CD4-positive, alpha-beta T cell treated with Interleukin-15 for 4 hours (primary cell): ENCODE results near the gene VPS18.
"Not testable (repeated sequence)": the region's sequence is repeated elsewhere in the genome, so short reads cannot be mapped to it uniquely, and the experiment has no call there.

Source experiments
- DNase-seq: peaks from one replicate; pipeline ENCODE4 v3.0.0-alpha.2; 2020; ENCODE audit warnings: low spot score

VPS18 gene

DNA sequence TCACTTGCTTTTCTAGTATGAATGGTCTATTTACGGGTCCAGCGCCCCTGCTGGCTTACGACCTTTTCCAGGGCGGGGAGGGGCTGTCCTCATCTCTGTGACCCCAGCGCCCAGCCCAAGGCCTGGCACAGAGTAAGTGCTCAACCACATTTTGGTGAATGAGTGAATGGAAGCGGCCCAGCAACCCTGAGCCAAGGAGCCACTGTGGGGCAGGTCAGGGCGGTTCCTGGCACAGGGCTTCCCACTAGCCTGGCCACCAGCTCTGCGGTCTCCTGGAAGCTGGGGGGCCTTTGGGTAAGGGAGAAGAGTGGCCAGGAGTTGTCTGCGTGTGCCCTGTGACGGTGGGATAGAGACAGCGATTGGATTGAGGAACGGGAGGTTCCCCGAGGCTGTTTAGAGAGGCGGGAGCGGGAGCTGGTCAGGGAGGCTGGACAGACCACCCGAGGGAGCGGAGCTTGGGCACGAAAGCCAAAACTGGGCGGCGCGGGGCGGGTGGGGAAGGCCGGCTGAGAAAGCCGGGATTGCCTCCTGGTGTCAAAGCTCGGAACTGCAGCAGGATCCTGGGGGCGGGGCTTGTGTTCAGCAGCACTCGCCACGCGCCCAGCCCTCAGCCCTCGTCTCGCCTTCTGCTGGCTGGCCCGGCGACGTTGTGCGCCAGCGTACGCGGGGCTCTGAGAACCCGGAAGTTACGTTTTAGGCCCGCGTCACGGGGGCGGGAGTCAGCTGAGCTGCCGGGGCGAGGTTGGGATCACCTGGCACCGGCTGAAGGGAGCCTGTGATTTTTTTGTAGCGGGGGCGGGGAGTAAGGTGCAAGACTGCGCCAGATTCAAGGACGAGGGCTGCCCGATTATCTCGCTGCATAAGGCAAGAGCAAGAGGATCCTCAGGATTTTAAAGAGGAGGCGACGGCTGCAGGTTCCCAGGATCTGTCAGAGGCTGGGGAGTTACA is at the start of gene VPS18:
Gene VPS18, plus strand, starts transcription at position 718 of the 948 bp plus-strand sequence. CDS start 319 bp downstream, outside the sequence.
- DNase-seq, result peak; percentile 97

GRCh38 chr15:40844696-40845030 is 49.6 kb upstream of the VPS18 start:
- peak; percentile 10 for DNase-seq

DNA sequence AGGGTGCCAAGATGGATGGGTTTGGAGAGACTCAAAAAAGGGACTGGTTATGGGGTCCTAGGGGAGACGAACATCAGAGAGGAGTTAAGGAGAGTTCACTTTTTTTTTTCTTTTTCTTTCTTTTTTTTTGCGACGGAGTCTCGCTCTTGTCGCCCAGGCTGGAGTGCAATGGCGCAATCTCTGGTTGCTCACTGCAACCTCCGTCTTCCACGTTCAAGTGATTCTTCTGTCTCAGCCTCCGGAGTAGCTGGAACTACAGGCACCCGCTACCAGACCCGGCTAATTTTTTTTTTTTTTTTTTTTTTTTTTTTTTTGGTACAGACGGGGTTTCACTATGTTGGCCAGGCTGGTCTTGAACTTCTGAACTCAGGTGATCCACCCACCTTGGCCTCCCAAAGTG is 49.2 kb upstream of the VPS18 start:
- no peak for DNase-seq

DNA sequence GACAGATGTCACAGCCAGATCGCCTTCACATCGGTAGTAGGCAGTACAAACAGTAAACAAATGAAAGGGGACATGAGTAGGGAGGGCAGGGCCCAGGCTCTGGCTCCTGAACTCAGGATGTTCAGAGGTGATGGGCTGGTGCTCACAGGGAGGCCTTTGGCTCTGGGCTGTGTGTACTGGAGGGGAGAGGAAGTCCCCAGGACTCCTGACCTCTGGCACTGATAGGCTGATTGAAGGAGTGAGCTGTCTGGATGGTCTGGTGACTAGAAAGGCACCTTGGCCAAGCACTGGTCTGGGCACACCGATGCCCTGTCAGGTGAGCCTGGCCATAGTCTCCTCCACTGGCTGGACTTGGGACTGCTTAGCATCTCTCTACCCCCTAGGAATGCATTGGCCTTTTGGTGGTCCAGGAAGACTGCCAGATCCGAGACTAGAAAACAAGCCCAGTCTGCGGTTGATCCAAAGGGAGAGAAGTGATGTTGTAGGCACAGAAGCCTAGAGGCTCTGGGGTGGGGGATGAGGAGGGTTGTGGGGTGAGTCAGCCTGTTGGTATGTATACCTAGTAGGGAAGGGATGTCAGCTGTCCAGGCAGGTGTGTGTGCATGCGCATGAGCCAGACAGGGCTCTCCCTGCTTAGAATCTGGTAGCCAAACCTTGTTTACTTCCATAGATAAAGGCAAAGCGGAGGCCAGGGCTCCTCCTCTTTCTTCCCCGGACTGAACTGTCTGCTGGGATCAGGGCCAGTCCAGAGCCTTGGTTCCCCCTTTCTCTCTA is 48.6 kb upstream of the VPS18 start:
- no peak for DNase-seq

DNA sequence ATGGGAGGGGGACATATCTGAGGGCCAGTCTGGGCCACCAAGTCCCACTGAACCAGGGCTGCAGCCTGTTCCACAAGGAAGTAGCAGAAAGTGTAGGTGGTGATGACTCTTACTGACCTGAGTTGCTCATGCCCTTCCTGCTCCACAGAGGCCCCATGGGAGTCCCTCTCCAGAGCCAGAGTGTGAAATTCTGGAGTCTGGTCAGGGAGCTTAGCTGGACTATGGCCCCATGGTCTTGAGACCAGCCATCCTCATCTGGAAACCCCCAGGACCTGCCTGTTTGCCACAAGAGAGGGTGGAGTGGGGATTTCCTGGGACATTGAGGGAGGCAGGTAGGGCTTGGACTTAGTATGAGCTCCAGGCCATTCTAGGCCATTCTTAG is 47.4 kb upstream of the VPS18 start:
- DNase-seq, result no peak

DNA sequence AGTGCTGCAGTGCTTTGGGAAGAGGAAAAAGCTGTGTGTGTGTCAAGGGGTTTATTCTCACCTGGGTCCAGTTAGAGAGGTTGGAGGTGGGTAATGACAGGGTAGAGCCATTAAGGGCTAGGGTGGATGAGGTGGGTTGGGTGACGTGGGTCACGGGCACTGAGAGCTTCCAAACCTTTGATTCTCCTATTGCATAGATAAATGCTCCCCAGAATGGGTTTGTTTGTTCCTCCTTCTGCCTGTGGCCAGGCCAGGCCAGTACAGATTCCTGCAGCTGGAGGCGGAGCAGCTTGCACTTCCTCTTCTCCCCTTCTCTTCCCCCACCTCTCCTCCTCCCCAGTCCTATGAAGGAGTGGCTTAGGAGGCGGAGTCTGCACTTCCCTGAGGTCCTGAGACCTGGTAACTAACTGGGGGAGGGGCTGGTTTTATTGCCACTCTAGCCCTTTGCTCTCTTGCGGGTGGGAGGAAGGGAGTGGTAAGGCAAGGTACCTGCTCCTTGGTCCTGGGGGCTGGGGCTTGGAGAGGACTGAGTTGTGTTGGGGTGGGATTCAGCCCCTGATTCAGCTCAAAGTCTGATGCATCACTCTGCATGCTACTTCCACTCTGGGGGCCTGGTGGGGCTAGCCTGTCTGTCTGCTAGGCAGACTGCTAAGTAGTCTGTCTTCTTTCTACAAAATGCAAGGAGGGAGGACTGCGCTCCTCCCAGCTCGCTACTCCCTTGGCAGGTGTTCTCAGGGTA is 46.9 kb upstream of the VPS18 start:
- no peak for DNase-seq

DNA sequence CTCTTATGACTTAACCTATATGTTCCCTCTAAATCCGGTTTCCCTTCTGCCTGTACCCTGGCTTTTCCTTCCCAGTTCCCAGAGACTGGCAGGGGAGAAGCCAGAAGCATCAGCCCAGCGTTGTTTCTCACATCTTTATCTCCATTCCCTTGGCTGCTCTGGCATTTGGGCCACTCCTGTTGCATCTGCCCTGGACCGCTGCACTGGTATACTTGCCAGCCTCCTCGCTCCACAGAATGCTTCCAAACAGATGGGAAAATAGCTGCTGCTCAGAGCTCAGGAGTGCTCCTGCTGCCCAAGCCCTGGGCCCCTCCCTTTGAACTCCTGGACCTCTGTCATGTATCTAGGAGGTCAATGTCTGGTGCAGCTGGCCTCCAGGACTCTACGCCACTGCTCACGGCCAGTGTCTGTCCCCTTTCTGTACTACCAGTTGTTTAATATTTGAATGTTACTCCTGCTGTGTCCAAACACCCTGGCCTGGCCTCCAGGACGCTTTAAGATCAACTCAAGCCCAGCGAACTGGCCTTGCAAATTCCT is 43.6 kb upstream of the VPS18 start:
- no peak for DNase-seq

GRCh38 chr15:40852529-40852928 is 41.7 kb upstream of the VPS18 start:
- DNase-seq, result no peak

DNA sequence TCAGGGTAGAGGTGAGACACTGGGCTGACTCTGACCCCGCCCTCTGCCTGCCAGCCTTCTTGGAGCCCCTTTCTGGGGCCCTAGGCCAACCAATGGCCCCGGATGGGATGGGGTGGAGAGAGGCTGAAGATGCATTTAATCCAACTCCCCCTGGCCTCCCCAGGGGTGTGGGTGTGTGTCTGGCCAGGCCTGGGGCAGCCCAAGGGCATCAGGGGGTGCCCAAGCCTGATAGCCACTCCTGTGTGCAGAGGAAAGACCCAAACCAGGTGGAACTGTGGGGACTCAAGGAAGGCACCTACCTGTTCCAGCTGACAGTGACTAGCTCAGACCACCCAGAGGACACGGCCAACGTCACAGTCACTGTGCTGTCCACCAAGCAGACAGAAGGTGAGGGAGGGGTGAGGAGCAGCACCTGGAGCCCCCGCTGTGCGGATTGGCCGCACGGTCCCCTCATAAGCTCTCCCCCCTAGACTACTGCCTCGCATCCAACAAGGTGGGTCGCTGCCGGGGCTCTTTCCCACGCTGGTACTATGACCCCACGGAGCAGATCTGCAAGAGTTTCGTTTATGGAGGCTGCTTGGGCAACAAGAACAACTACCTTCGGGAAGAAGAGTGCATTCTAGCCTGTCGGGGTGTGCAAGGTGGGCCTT is 40.9 kb upstream of the VPS18 start:
- DNase-seq, result no peak

DNA sequence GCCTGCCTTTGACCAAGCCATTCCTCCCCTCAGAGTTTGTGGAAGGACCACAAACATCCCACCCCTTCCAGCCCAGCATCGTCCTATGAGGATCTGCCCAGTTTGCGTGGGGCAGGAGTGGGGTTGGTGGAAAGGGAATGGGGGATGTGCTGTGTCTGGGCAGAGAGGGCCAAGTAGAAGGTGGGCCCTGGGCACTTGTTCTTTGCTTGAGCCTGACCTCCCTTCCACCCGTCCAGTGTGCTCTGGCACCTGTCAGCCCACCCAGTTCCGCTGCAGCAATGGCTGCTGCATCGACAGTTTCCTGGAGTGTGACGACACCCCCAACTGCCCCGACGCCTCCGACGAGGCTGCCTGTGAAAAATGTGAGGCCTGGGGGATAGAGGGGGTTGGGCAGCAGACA is 40.1 kb upstream of the VPS18 start:
- no peak for DNase-seq

DNA sequence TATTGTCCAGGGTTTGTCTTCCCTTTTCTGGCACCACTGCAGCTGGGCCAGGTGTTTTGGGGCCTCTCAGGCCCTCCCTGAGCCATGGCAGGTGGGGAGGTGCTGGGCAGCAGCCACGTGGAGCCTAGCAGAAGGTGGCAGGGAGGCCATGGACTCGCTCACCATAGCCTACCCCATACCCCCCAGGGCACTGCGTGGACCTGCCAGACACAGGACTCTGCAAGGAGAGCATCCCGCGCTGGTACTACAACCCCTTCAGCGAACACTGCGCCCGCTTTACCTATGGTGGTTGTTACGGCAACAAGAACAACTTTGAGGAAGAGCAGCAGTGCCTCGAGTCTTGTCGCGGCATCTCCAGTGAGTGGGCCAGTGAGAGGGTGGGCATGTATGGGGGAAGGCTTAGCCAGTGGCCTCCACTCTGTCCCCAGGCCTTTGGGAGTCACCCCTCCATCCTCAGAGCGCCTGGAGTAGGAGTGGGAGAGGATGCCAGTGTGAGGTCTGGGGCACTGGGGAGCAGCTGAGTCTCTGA is 38.5 kb upstream of the VPS18 start:
- DNase-seq, result no peak

GRCh38 chr15:40856746-40857145 is 37.5 kb upstream of the VPS18 start:
- DNase-seq, result no peak

GRCh38 chr15:40857601-40858341 is 36.5 kb upstream of the VPS18 start:
- peak; percentile 83 for DNase-seq

DNA sequence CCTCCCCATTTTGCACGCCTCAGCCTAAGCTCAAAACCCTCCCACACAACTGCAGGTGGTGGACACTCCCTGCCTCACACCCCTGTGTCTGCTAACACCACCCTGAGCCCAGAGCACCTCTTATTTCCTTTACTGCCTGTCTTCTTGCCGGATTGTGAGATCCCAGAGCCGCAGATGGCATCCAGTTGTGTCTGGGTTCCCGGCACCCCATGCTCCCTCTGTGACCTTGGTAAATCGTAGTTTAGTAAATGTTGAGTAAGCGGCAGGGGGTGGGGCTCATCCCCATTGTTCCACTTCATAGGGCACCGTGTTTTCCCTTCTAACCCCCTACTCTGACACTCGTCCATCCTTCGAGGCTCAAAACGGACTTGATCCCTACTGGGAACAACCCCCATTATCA is 35.5 kb upstream of the VPS18 start:
- no peak for DNase-seq

GRCh38 chr15:40859206-40859851 is 34.9 kb upstream of the VPS18 start:
- DNase-seq, result peak; percentile 79

GRCh38 chr15:40861147-40861546 is 33.1 kb upstream of the VPS18 start:
- DNase-seq, result not testable (repeated sequence)

- no peak for DNase-seq
Observed at GRCh38 chr15:40863660-40864270, 30.5 kb upstream of the VPS18 start.

GRCh38 chr15:40867199-40867598 is 27.1 kb upstream of the VPS18 start:
- no peak for DNase-seq

DNA sequence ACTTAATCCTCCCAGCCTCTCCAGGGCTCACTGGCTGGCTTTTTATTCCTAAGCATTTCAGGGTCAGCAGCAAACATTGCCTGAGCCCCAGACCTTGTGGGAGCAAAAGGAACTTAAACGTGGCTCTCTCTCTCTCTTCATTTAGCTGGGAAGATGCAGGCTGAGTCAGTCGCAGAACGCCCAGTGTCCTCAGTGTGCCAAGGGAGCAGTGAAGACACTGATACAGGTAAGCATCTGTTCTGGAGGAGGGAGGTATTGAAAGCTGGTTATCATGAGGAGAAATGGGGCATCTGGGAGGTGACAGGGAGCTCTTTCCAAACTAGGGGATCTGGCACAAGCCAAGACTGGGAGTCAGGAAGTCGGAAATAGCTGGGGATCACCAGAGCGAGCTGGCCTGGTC is 24.6 kb upstream of the VPS18 start:
- DNase-seq, result no peak

- DNase-seq, result no peak
Observed at GRCh38 chr15:40870716-40871115, 23.5 kb upstream of the VPS18 start.
